Measurements from ENCODE around the gene MXRA7.
"Not testable (repeated sequence)": the region's sequence is repeated elsewhere in the genome, so short reads cannot be mapped to it uniquely, and the experiment has no call there.

Gene MXRA7

GRCh38 chr17:76710863-76711611 is at the start of gene MXRA7:
MXRA7 (minus strand) TSS chr17:76710965; CDS start chr17:76710946, 19 bp downstream.
- DNase-seq: no peak

- DNase-seq: no peak
These were observed 47.8 kb upstream of the MXRA7 start for GRCh38 chr17:76758570-76758969.

DNA sequence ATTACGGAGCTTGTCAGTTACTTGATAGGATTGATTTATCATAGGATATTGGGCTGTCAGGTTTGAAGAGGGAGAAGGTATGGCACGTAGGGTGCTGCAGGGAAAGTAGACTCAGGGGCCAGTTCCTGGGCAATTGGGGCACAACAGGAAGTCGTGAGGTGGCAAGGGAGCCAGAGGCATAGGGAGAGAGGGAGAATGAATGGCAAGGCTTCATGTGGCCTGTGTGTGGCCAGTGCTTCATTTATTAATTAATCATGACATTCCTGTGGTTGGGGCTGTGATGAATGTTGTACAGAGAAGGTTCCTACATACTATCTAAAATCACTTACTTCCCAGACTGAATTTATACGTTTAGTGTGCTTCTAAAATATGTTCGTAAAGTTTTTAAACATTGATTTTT is 46.5 kb upstream of the MXRA7 start:
- no peak for DNase-seq

GRCh38 chr17:76755285-76755684 is 44.5 kb upstream of the MXRA7 start:
- no peak for DNase-seq

DNA sequence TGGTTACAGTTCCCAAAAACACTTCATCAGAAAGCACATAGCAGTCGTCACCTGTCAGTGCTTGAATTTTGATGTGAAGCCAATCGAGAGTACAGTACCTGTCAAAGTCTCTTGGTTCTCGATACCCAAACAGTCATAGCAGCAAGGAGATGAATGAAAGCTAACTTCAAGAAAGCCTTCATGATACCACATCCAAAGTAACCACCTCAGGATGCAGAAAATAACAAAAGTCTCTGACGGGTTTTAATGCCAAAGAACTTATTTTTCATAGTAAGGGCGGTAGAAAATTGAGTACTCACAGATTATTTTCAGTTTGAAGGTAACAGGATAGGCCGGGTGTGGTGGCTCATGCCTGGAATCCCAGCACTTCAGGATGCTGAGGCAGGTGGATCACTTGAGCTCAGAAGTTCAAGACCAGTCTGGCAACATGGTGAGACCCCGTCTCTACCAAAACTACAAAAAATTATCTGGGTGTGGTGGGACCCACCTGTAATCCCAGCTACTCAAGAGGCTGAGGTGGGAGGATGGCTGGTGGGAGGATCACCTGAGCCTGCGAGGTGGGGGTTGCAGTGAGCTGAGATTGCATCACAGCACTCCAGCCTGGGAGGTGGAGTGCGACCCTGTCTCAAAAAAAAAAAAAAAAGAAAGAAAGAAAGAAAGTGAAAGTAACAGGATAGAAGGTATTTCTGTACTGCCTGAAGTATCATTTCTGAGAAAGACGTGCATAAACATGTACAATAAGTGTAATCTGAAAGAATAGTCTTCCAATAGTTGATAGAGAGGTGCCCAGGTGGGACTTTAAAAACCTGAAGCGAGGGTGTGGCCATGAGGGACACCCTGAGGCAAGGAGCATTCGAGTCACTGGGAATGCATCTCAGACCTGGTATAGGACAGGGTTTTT is 42.5 kb upstream of the MXRA7 start:
- no peak for DNase-seq

GRCh38 chr17:76752006-76752405 is 41.2 kb upstream of the MXRA7 start:
- DNase-seq: no peak

- no peak for DNase-seq
These were observed 40.7 kb upstream of the MXRA7 start for GRCh38 chr17:76751416-76751993.

DNA sequence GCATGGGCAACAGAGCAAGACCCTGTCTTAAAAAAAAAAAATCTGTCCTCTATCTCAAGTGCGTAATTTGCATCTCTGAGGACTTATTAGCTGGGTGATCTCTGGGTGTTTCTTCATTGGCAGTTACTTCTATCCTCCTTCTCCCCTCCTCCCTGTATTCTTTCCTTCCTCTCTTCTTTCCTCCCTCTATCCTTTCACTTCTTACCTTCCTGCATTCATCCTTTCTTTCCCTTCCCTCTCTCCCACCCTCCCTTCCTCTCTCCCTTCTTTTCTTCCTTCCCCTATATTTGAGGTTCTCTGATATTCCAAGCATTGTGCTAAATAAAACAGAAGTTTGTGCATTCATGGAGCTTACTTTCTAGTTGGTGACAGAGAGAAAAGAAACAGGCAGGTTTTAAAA is 37.9 kb upstream of the MXRA7 start:
- DNase-seq: no peak

- no peak for DNase-seq
These were observed 37.1 kb upstream of the MXRA7 start for GRCh38 chr17:76747716-76748363.

- DNase-seq: not testable (repeated sequence)
These were observed 35.0 kb upstream of the MXRA7 start for GRCh38 chr17:76745785-76746184.

DNA sequence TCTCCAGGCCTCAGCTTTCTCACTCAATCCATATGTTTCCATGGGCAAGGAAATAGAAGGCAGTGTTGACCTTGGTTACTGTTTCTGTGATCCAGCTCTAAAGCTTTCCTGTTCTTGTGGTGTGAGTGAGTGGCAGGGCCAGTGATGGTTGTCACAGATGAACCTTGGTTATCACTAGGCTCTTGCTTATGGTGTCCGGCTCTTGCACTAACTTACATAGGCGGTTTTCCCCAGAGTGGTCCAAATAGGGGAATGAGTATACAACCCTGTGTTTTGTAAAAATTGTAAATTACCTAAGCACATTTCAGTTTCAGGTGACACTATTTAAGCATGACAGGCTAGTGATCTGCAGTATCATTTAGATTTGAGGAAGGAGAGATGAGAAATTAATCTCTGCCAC is 34.0 kb upstream of the MXRA7 start:
- no peak for DNase-seq

- no peak for DNase-seq
These were observed 32.2 kb upstream of the MXRA7 start for GRCh38 chr17:76742958-76743357.

- DNase-seq: no peak
These were observed 29.8 kb upstream of the MXRA7 start for GRCh38 chr17:76740329-76741118.

DNA sequence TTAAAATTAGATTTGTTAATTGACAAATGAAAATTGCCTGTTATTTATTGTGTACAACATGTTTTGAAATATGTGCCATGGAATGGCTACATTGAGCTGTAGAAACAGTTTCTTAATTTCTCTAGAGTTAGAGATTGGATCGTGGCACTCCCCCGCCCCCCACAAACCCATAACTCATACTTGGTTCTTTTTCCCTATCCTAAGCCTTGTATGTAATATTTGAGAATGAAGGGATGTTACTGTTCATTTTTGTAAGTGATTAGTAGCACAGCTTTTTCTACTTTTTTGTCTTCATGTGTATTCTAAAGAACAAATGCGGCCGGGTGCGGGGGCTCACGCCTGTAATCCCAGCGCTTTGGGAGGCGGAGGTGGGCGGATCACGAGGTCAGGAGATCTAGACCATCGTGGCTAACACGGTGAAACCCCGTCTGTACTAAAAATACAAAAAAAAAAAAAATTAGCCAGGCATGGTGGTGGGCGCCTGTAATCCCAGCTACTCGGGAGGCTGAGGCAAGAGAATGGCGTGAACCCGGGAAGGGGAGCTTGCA is 28.9 kb upstream of the MXRA7 start:
- DNase-seq: not testable (repeated sequence)

- DNase-seq: no peak
These were observed 27.7 kb upstream of the MXRA7 start for GRCh38 chr17:76738468-76738850.

GRCh38 chr17:76737676-76738467 is 27.1 kb upstream of the MXRA7 start, which contains the start of gene MFSD11:
MFSD11 (plus strand) TSS chr17:76738119; CDS start chr17:76738353, 234 bp downstream.
- DNase-seq: peak; percentile 88

GRCh38 chr17:76737082-76737675 is 26.4 kb upstream of the MXRA7 start, which contains the start of gene SRSF2:
SRSF2 (minus strand) TSS chr17:76737331; CDS start chr17:76737160, 171 bp downstream.
- peak; percentile 96 for DNase-seq

DNA sequence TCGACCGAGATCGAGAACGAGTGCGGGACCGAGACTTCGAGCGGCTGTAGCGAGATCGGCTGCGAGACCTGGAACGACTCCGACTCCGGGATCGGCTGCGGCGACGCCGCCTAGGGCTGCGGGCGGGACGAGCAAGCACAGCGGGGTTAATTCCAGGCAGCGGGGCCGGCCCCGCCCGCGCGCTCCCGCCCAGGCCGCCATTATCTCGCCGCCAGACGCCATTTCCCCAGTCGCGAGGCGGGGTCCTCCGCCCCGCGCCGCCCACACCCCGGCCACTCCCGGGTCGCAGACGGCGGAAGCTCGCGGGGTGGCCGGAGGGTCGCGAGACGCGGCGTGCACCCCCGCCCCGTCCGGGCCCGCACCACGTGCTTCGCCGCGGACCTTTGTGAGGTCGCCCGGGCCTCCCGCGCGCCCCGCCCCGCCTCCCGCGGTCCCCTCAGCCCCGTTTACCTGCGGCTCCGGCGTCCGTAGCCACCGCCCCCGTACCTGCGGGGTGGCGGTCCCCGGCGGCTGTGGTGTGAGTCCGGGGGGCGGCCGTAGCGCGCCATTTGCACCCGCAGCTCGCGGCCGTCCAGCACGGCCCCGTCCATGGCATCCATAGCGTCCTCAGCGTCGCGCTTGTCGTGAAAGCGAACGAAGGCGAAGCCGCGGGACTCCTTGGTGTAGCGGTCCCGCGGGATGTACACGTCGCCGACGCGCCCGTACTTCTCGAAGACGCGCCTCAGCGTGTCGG is 25.8 kb upstream of the MXRA7 start:
- DNase-seq: peak; percentile 51

GRCh38 chr17:76735586-76736348 is 25.0 kb upstream of the MXRA7 start:
- DNase-seq: no peak
